IMR-90 (cell line): ENCODE data around the gene IRF5. TPM values are rescaled to one million over a fixed set of nuclear protein-coding genes. Genes with fewer than 3 reads are reported as not detected.

Experiments used
- ATAC-seq: fragments of 200-7000 bp; cut with Tn5 transposase; 2 replicates; pipeline ENCODE4 v1.9.1; 2020; ENCODE audit warnings: low read depth, mild to moderate bottlenecking, moderate library complexity
- BruUV-seq: library from RNA; stranded (reverse); fragments of 400-500 nt; replicated peaks from 2 replicates; lab custom pipeline; 2021; lab: Mats Ljungman, UMichigan
- CTCF ChIA-PET: fragments of 300-600 bp; formaldehyde crosslinking; extraction: SDS; loops from one replicate; lab custom pipeline; 2021; ENCODE audit warnings: antibody characterized with exemption; lab: Yijun Ruan, JAX
- POLR2A ChIA-PET: fragments of 300-600 bp; sonication (Branson Sonifier 250); formaldehyde crosslinking; loops from one replicate; lab custom pipeline; 2022; ENCODE audit warnings: antibody characterized with exemption; ENCODE audit not compliant: unreplicated experiment; lab: Charles Lee
- DNase-seq: peaks from one replicate; pipeline ENCODE4 v3.0.0; 2013
- H2AFZ ChIP-seq: replicated peaks from 2 replicates; pipeline ENCODE3; 2013; ENCODE audit warnings: low read length, mild to moderate bottlenecking; ENCODE audit not compliant: poor library complexity
- H2AK5ac ChIP-seq: 2 replicates; pipeline ENCODE4 v1.6.1; 2013; ENCODE audit warnings: low read depth, low read length, inconsistent platforms
- H2AK9ac ChIP-seq: replicated peaks from 2 replicates; pipeline ENCODE3; 2013; ENCODE audit warnings: mild to moderate bottlenecking, low read depth, low read length, moderate library complexity; ENCODE audit not compliant: poor library complexity
- H2BK120ac ChIP-seq: 2 replicates; pipeline ENCODE4 v1.6.1; 2013; ENCODE audit warnings: low read depth, low read length, inconsistent platforms
- H2BK15ac ChIP-seq: 3 replicates; pipeline ENCODE4 v1.6.1; 2013; ENCODE audit warnings: low read depth, low read length, inconsistent platforms
- H2BK20ac ChIP-seq: 2 replicates; pipeline ENCODE4 v1.6.1; 2013; ENCODE audit warnings: low read depth, mild to moderate bottlenecking, inconsistent platforms, low read length, moderate library complexity
- H2BK5ac ChIP-seq: 2 replicates; pipeline ENCODE4 v1.6.1; 2013; ENCODE audit warnings: mild to moderate bottlenecking, low read depth, low read length, inconsistent platforms; ENCODE audit not compliant: poor library complexity, severe bottlenecking
- H3K14ac ChIP-seq: replicated peaks from 2 replicates; pipeline ENCODE4 v1.6.1; 2013; ENCODE audit warnings: low read depth, low read length, inconsistent platforms
- H3K18ac ChIP-seq: 2 replicates; pipeline ENCODE4 v1.6.1; 2013; ENCODE audit warnings: low read depth, low read length, control low read depth
- H3K23ac ChIP-seq: 2 replicates; pipeline ENCODE4 v1.6.1; 2013; ENCODE audit warnings: low read depth, low read length, inconsistent platforms
- H3K27ac ChIP-seq: 2 replicates; pipeline ENCODE4 v1.5.1; 2013; ENCODE audit warnings: mild to moderate bottlenecking, control low read depth, low read length; ENCODE audit not compliant: insufficient read depth
- H3K27me3 ChIP-seq: 2 replicates; pipeline ENCODE4 v1.6.1; 2013; ENCODE audit warnings: low read length; ENCODE audit not compliant: control insufficient read depth, insufficient read depth
- H3K36me3 ChIP-seq: 2 replicates; pipeline ENCODE4 v1.6.1; 2013; ENCODE audit warnings: low read length, mixed read lengths; ENCODE audit not compliant: control insufficient read depth, insufficient read depth
- H3K4ac ChIP-seq: 2 replicates; pipeline ENCODE4 v1.6.1; 2013; ENCODE audit warnings: low read depth, low read length, inconsistent platforms
- H3K4me1 ChIP-seq: 2 replicates; pipeline ENCODE4 v1.6.1; 2013; ENCODE audit warnings: low read length, mixed read lengths; ENCODE audit not compliant: control insufficient read depth, insufficient read depth
- H3K4me2 ChIP-seq: 2 replicates; pipeline ENCODE4 v1.6.1; 2013; ENCODE audit warnings: low read depth, mild to moderate bottlenecking, control low read depth, low read length, moderate library complexity
- H3K4me3 ChIP-seq: 2 replicates; pipeline ENCODE4 v1.5.1; 2013; ENCODE audit warnings: low read depth, mild to moderate bottlenecking, control low read depth, low read length, moderate library complexity; ENCODE audit not compliant: insufficient read depth
- H3K56ac ChIP-seq: 2 replicates; pipeline ENCODE4 v1.6.1; 2013; ENCODE audit warnings: low read length, inconsistent platforms; ENCODE audit not compliant: insufficient read depth; ENCODE audit errors: extremely low read depth
- H3K79me1 ChIP-seq, 2 experiments: 2 replicates each; pipeline ENCODE4 v1.6.1; 2013; ENCODE audit warnings: low read length in 2 of 2, inconsistent platforms in 1 of 2, low read depth in 1 of 2
- H3K9ac ChIP-seq: 2 replicates; pipeline ENCODE4 v1.6.1; 2013; ENCODE audit warnings: low read depth, low read length, control low read depth
- H3K9me1 ChIP-seq: 2 replicates; pipeline ENCODE4 v1.6.1; 2013; ENCODE audit warnings: low read length, inconsistent platforms; ENCODE audit not compliant: insufficient read depth
- H3K9me3 ChIP-seq: 2 replicates; pipeline ENCODE4 v1.6.1; 2013; ENCODE audit warnings: low read length; ENCODE audit not compliant: control insufficient read depth, insufficient read depth
- H4K20me1 ChIP-seq: 2 replicates; pipeline ENCODE4 v1.6.1; 2013; ENCODE audit warnings: low read length, inconsistent platforms; ENCODE audit not compliant: insufficient read depth
- H4K5ac ChIP-seq: 2 replicates; pipeline ENCODE4 v1.6.1; 2013; ENCODE audit warnings: mild to moderate bottlenecking, low read depth, low read length, control low read depth
- H4K8ac ChIP-seq, 2 experiments: 2 replicates each; pipeline ENCODE4 v1.6.1; 2013; ENCODE audit warnings: low read depth in 2 of 2, low read length in 2 of 2, control low read depth in 1 of 2, inconsistent platforms in 1 of 2
- H4K91ac ChIP-seq: 2 replicates; pipeline ENCODE4 v1.6.1; 2013; ENCODE audit warnings: low read depth, low read length, inconsistent platforms; ENCODE audit not compliant: insufficient read depth
- BHLHE40 ChIP-seq: fragments of 150-350 bp; IDR thresholded peaks from 2 replicates; pipeline ENCODE4 v1.6.1; 2016; ENCODE audit warnings: mild to moderate bottlenecking, low read depth, low read length
- CEBPB ChIP-seq: IDR thresholded peaks from 2 replicates; pipeline ENCODE4 v1.6.1; 2012; ENCODE audit warnings: low read depth, low read length, improper control_type of control experiment
- CHD1 ChIP-seq: IDR thresholded peaks from 2 replicates; pipeline ENCODE4 v1.6.1; 2012; ENCODE audit warnings: low read depth, low read length, improper control_type of control experiment
- CTCF ChIP-seq: conservative IDR thresholded peaks from 2 replicates; pipeline ENCODE4 v1.5.1; 2012; ENCODE audit warnings: mild to moderate bottlenecking, low read depth, low read length, improper control_type of control experiment
- ELK1 ChIP-seq: fragments of 150-350 bp; IDR thresholded peaks from 2 replicates; pipeline ENCODE4 v1.6.1; 2016; ENCODE audit warnings: low read depth, mild to moderate bottlenecking, low read length, moderate library complexity, borderline replicate concordance
- FOS ChIP-seq: fragments of 150-350 bp; IDR thresholded peaks from 2 replicates; pipeline ENCODE4 v1.6.1; 2016; ENCODE audit warnings: low read depth, low read length
- MAFK ChIP-seq: IDR thresholded peaks from 2 replicates; pipeline ENCODE4 v1.6.1; 2012; ENCODE audit warnings: low read depth, low read length, improper control_type of control experiment
- MAZ ChIP-seq: IDR thresholded peaks from 2 replicates; pipeline ENCODE4 v1.6.1; 2012; ENCODE audit warnings: low read depth, mild to moderate bottlenecking, low read length, improper control_type of control experiment, moderate library complexity, borderline replicate concordance
- MXI1 ChIP-seq: IDR thresholded peaks from 2 replicates; pipeline ENCODE4 v1.6.1; 2012; ENCODE audit warnings: low read depth, mild to moderate bottlenecking, low read length, moderate library complexity, borderline replicate concordance
- NFE2L2 ChIP-seq: fragments of 150-350 bp; IDR thresholded peaks from 2 replicates; pipeline ENCODE4 v1.6.1; 2016; ENCODE audit warnings: low read depth, mild to moderate bottlenecking, low read length
- POLR2A ChIP-seq: IDR thresholded peaks from 2 replicates; pipeline ENCODE4 v1.6.1; 2012; ENCODE audit warnings: mild to moderate bottlenecking, low read depth, low read length
- RAD21 ChIP-seq: IDR thresholded peaks from 2 replicates; pipeline ENCODE4 v1.6.1; 2012; ENCODE audit warnings: low read length, improper control_type of control experiment
- RCOR1 ChIP-seq: IDR thresholded peaks from 2 replicates; pipeline ENCODE4 v1.6.1; 2012; ENCODE audit warnings: mild to moderate bottlenecking, low read length, improper control_type of control experiment; ENCODE audit not compliant: insufficient replicate concordance
- RFX5 ChIP-seq: IDR thresholded peaks from 2 replicates; pipeline ENCODE4 v1.8.0; 2012; ENCODE audit warnings: low read depth, mild to moderate bottlenecking, low read length, moderate library complexity
- SMC3 ChIP-seq: fragments of 150-350 bp; IDR thresholded peaks from 2 replicates; pipeline ENCODE4 v1.6.1; 2016; ENCODE audit warnings: low read depth, mild to moderate bottlenecking, antibody characterized with exemption, low read length, moderate library complexity
- USF2 ChIP-seq: fragments of 150-350 bp; IDR thresholded peaks from 2 replicates; pipeline ENCODE4 v1.6.1; 2017; ENCODE audit warnings: mild to moderate bottlenecking, antibody characterized with exemption, low read length, low read depth
- WGBS, 2 experiments: methylation state at CpG; one replicate each; pipeline versions ENCODE4 v1.1.5 to v1.1.7; 2013; ENCODE audit warnings: missing lambda C conversion rate in 2 of 2; ENCODE audit not compliant: insufficient read length in 1 of 2; ENCODE audit errors: extremely low coverage in 2 of 2; 5-methylcytosine and 5-hydroxymethylcytosine counted together
- dilution Hi-C: fragments of 300-500 bp; cut with HindIII; formaldehyde crosslinking; loops from one replicate; pipeline ENCODE4 v1.14.3; 2018; ENCODE audit warnings: low sequenced_read_pairs; ENCODE audit not compliant: unreplicated experiment
- in situ Hi-C: fragments of 300-500 bp; cut with MboI; formaldehyde crosslinking; loops from 3 replicates; pipeline ENCODE4 v1.14.3; 2019; ENCODE audit warnings: low sequenced_read_pairs, inconsistent platforms, mixed read lengths
- intact Hi-C: fragments of 100-400 bp; cut with micrococcal nuclease; formaldehyde crosslinking; loops from 2 replicates; pipeline ENCODE4 v1.10.0; 2022
- polyA plus RNA-seq, 3 experiments: library from polyadenylated mRNA; depleted of rRNA; stranded (reverse); fragments of >200 nt; gene quantifications; 2 replicates each; pipeline ENCODE4 v1.2.3, GENCODE V29; 2012; ENCODE audit warnings: low replicate concordance in 1 of 3
- total RNA-seq: library from RNA; depleted of rRNA; stranded (reverse); fragments of >200 nt; gene quantifications from 2 replicates; pipeline ENCODE4 v1.2.3, GENCODE V29; 2012

The IRF5 gene
- total and polyA plus RNA-seq, 2 of the 4 experiments (the other 2 are of a cell fraction), result 0.14 to 0.18 TPM

- no peaks in the 10 kb centered on the region for H3K9me3 ChIP-seq
- no peak overlapping the region for H2AFZ ChIP-seq
- H4K20me1 ChIP-seq, result no peaks in the 10 kb centered on the region
- no peak overlapping the region for H3K9ac ChIP-seq
- CTCF ChIA-PET, result no interaction called here
- H3K27ac ChIP-seq, result no peak overlapping the region
- H3K4me2 ChIP-seq, result no peak overlapping the region
- in situ Hi-C loops, result no loop called here
- H3K4me1 ChIP-seq, result no peaks in the 10 kb centered on the region
- H4K8ac ChIP-seq, result no peak overlapping the region
- no peak overlapping the region for H2BK120ac ChIP-seq
- H3K56ac ChIP-seq, result no peak overlapping the region
- no peaks in the 10 kb centered on the region for H3K79me1 ChIP-seq
- H3K9me1 ChIP-seq, result peaks cover 3% of the 10 kb centered on the region
- ATAC-seq, result no peak
- no TSS peak for BruUV-seq
- no peak overlapping the region for H4K5ac ChIP-seq
- POLR2A ChIA-PET, result no interaction called here
- no peak overlapping the region for H3K4ac ChIP-seq
- no peak overlapping the region for H2BK15ac ChIP-seq
- H3K14ac ChIP-seq, result no peak overlapping the region
- dilution Hi-C loops, result no loop called here
- no peak overlapping the region for H2AK9ac ChIP-seq
- H3K27me3 ChIP-seq, result no peaks in the 10 kb centered on the region
- peaks cover 26% of the 10 kb centered on the region for H3K36me3 ChIP-seq
- H3K18ac ChIP-seq, result no peak overlapping the region
- no peak overlapping the region for H4K91ac ChIP-seq
- no CpG with 5 or more reads among the region's 2 CpGs for WGBS, 2 experiments
- intact Hi-C loops, result no loop called here
- H2BK5ac ChIP-seq, result no peak overlapping the region
- DNase-seq, result no peak
- H2AK5ac ChIP-seq, result no peak overlapping the region
- no peak overlapping the region for H2BK20ac ChIP-seq
- no peak overlapping the region for H3K23ac ChIP-seq
- H3K4me3 ChIP-seq, result no peak overlapping the region
- TF ChIP-seq MAZ (no peak), RCOR1 (no peak), RAD21 (no peak), RFX5 (no peak), FOS (no peak), MAFK (no peak), ELK1 (no peak), CTCF (no peak), BHLHE40 (no peak), USF2 (no peak), CEBPB (no peak), MXI1 (no peak), POLR2A (no peak), SMC3 (no peak), NFE2L2 (no peak), CHD1 (no peak)
Measured at GRCh38 chr7:128954150-128954549, 16.4 kb downstream of the IRF5 start.
